ENCODE measurements around the gene OLA1. TPM values are rescaled to one million over a fixed set of nuclear protein-coding genes. Genes with fewer than 3 reads are reported as not detected.

OLA1 gene
- polyA plus RNA-seq, 1 experiment: 148 TPM

DNA sequence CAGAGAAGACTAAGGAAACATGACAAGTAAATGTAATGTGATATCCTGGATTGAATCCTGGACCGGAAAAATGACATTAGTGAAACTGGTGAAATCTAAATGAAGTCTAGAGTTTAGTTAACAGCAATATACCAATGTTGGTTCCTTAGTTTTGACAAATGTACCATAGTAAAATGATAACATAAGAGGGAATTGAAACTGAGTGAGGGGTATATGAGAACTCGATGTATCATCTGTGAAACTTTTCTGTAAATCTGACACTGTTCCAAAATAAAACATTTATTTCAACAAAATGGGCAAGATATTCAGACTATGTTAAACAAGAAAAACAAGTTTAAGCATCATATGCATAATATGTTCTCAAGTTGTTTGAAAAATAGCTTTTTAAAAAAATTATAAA, 63.8 kb downstream of the OLA1 start:
- ChIA-PET POLR2A (no interaction called here), CTCF (no interaction called here)
- no peak overlapping the region for H3K4me3 ChIP-seq (ENCODE audit: low read depth, low read length)
- no peak for DNase-seq (ENCODE audit: low read depth, low spot score)
- TF ChIP-seq, protein P1, sequence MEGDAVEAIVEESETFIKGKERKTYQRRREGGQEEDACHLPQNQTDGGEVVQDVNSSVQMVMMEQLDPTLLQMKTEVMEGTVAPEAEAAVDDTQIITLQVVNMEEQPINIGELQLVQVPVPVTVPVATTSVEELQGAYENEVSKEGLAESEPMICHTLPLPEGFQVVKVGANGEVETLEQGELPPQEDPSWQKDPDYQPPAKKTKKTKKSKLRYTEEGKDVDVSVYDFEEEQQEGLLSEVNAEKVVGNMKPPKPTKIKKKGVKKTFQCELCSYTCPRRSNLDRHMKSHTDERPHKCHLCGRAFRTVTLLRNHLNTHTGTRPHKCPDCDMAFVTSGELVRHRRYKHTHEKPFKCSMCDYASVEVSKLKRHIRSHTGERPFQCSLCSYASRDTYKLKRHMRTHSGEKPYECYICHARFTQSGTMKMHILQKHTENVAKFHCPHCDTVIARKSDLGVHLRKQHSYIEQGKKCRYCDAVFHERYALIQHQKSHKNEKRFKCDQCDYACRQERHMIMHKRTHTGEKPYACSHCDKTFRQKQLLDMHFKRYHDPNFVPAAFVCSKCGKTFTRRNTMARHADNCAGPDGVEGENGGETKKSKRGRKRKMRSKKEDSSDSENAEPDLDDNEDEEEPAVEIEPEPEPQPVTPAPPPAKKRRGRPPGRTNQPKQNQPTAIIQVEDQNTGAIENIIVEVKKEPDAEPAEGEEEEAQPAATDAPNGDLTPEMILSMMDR (IDR thresholded peaks at IDR 0.05; ENCODE audit: low read depth, low read length): no peak
- H3K27ac ChIP-seq (ENCODE audit: low read depth, low read length): no peak overlapping the region
- no peaks in the 10 kb centered on the region for H3K27me3 ChIP-seq (ENCODE audit: control insufficient read depth, insufficient read depth, low read length)
- H3K9me3 ChIP-seq (ENCODE audit: control insufficient read depth, insufficient read depth, low read length): no peaks in the 10 kb centered on the region

DNA sequence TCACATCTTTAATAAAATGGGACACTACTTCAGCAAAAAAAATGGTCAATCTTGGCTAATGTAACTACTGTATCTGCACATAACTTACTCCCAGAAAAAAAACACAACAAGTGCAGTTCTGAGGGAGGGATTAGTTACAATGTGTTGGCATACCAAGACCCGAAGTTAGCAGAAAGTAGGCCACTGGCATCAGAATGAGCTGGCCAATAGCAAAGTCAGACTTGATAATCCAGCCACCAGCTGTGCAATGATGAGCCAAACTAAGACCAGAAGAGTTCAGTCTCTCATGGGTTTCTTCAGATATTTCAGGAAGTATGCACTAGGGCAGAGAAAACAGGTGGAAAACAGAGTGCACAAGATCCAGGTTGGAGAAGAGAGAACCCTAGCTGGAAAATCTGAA, 65.3 kb downstream of the OLA1 start:
- Histone ChIP-seq H3K27ac (ENCODE audit: low read depth, low read length) (no peak overlapping the region), H3K4me3 (ENCODE audit: low read depth, low read length) (no peak overlapping the region), H3K9me3 (ENCODE audit: control insufficient read depth, insufficient read depth, low read length) (no peaks in the 10 kb centered on the region), H3K27me3 (ENCODE audit: control insufficient read depth, insufficient read depth, low read length) (no peaks in the 10 kb centered on the region)
- TF ChIP-seq, protein P1 (IDR thresholded peaks at IDR 0.05; ENCODE audit: low read depth, low read length): no peak
- ChIA-PET CTCF (interaction anchor here (1.1 kb wide), 1 partner anchor 782 kb away, joined by 3 read pairs; no protein-coding TSS in a partner anchor), POLR2A (no interaction called here)
- DNase-seq (ENCODE audit: low read depth, low spot score): no peak

DNA sequence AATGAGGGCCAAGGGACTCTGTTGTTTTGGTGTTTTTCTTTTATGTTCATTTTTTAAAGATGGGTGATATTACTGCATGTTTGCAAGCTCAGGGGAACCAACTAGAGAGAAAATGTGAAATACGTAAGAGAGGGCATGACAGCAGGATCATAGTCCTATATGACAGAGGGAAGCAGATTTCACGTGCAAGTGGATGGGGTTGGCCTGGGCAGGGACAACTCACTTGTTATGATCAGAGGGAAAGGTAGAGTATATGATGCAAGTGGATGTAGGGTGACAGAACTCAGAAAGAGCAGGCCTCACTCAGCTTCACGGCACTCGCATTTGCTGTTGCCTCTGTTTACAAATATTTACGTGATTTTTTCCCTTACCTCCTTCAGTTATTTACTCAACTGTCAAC, 67.0 kb downstream of the OLA1 start:
- POLR2A ChIA-PET: no interaction called here
- CTCF ChIA-PET: no interaction called here
- DNase-seq (ENCODE audit: low read depth, low spot score): no peak
- Histone ChIP-seq H3K27ac (ENCODE audit: low read depth, low read length) (no peak overlapping the region), H3K27me3 (ENCODE audit: control insufficient read depth, insufficient read depth, low read length) (no peaks in the 10 kb centered on the region), H3K4me3 (ENCODE audit: low read depth, low read length) (no peak overlapping the region), H3K9me3 (ENCODE audit: control insufficient read depth, insufficient read depth, low read length) (no peaks in the 10 kb centered on the region)
- TF ChIP-seq, protein P1 (IDR thresholded peaks at IDR 0.05; ENCODE audit: low read depth, low read length): no peak

DNA sequence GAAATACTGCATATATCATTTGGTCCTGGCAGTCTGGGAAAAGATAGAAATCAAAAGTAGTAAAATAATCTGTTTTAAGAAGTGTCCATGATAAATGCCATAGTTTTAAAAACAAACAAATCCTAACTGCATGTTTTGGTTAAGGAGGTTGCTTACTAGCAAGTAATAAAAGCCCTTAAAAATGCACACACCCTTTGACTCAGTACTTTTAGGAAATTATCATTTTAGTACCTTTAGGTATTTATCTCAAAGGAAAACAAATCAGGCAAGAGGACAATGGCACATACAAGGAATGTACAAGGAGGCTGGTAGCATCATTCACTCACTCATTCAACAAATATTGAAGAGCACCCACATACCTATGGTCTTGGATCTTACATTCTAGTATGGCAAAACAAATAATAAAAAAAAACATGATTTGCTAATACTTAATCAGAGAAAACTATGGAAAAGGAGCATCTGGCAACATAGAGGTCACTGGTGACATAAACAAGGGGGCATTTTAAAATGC, 67.6 kb downstream of the OLA1 start:
- ChIA-PET POLR2A (no interaction called here), CTCF (no interaction called here)
- DNase-seq (ENCODE audit: low read depth, low spot score): no peak
- Histone ChIP-seq H3K9me3 (ENCODE audit: control insufficient read depth, insufficient read depth, low read length) (no peaks in the 10 kb centered on the region), H3K4me3 (ENCODE audit: low read depth, low read length) (no peak overlapping the region), H3K27me3 (ENCODE audit: control insufficient read depth, insufficient read depth, low read length) (no peaks in the 10 kb centered on the region), H3K27ac (ENCODE audit: low read depth, low read length) (no peak overlapping the region)
- TF ChIP-seq, protein P1 (IDR thresholded peaks at IDR 0.05; ENCODE audit: low read depth, low read length): no peak

DNA sequence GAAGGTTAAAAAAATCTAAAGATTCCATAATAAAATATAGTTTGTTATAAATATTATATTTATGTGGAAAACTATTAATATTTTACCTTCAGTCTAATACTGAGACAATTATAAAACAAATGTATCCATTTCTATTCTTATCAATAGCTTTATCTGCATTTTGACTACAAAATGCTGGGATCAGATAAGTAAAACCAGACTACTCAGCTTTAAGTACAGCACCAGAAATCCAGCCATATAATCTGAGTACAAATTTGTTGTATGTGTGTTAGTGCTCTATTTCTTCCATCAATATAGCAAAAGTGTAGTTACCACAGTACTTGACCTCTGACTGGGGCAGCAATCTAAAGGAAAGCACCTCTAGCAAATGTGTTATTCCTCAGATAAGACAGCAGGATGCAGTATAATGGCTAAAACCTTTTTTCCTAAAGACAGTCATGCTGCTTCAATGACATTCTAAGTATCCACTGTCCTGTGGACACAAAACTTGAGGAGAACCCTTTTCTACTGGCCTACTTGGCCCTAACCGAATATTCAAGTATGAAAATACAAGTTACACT, 68.1 kb downstream of the OLA1 start:
- Histone ChIP-seq H3K9me3 (ENCODE audit: control insufficient read depth, insufficient read depth, low read length) (no peaks in the 10 kb centered on the region), H3K27ac (ENCODE audit: low read depth, low read length) (no peak overlapping the region), H3K4me3 (ENCODE audit: low read depth, low read length) (no peak overlapping the region), H3K27me3 (ENCODE audit: control insufficient read depth, insufficient read depth, low read length) (no peaks in the 10 kb centered on the region)
- no peak for DNase-seq (ENCODE audit: low read depth, low spot score)
- CTCF ChIA-PET: no interaction called here
- POLR2A ChIA-PET: no interaction called here
- TF ChIP-seq, protein P1 (IDR thresholded peaks at IDR 0.05; ENCODE audit: low read depth, low read length): no peak
